SK-N-SH (cell line): ENCODE data around the gene THAP7. TPM values are rescaled to one million over a fixed set of nuclear protein-coding genes. Genes with fewer than 3 reads are reported as not detected.

Experiments used
- CTCF ChIA-PET: fragments of 300-600, 350-600 bp; formaldehyde crosslinking; extraction: SDS; loops from one replicate; lab custom pipeline; 2021; lab: Yijun Ruan, JAX
- POLR2A ChIA-PET: fragments of 350-600 bp; sonication (Branson Sonifier 250); formaldehyde crosslinking; extraction: SDS; loops from one replicate; lab custom pipeline; 2020; ENCODE audit warnings: antibody characterized with exemption, inconsistent platforms; lab: Yijun Ruan, JAX
- DNase-seq: peaks from one replicate; pipeline ENCODE4 v3.0.0; 2012
- H2AFZ ChIP-seq: fragments of 200-600 bp; sonication (generic); 2 replicates; pipeline ENCODE4 v1.8.1; 2016; ENCODE audit warnings: antibody characterized with exemption, mild to moderate bottlenecking, low read depth
- H3F3A ChIP-seq: fragments of 200-600 bp; sonication (generic); replicated peaks from 2 replicates; pipeline ENCODE3; 2016; ENCODE audit warnings: antibody characterized with exemption, mild to moderate bottlenecking; ENCODE audit not compliant: insufficient read depth
- H3K27ac ChIP-seq, 2 experiments: fragments of 200-500 bp in 1 of 2; fragments of 200-600 bp in 1 of 2; sonication (Bioruptor generic) in 1 of 2; sonication (generic), shearing (Covaris generic) in 1 of 2; 2 replicates each; pipeline versions ENCODE4 v1.5.1 to v1.6.1; 2014 to 2016; ENCODE audit warnings: low read depth in 2 of 2, inconsistent platforms in 1 of 2, low read length in 1 of 2, mild to moderate bottlenecking in 1 of 2, mixed read lengths in 1 of 2
- H3K27me3 ChIP-seq: fragments of 200-600 bp; sonication (generic), shearing (Covaris generic); 2 replicates; pipeline ENCODE4 v1.6.1; 2016; ENCODE audit warnings: mixed run types; ENCODE audit not compliant: insufficient read depth
- H3K36me3 ChIP-seq, 2 experiments: fragments of 200-500 bp in 1 of 2; fragments of 200-600 bp in 1 of 2; sonication (Bioruptor generic) in 1 of 2; sonication (generic) in 1 of 2; replicated peaks in 1 of 2; 2 replicates each; pipeline versions ENCODE3 to v1.5.1; 2014 to 2016; ENCODE audit warnings: low read length in 1 of 2, mild to moderate bottlenecking in 1 of 2; ENCODE audit not compliant: insufficient read depth in 2 of 2, control insufficient read depth in 1 of 2
- H3K4me1 ChIP-seq, 2 experiments: fragments of 200-500 bp in 1 of 2; fragments of 200-600 bp in 1 of 2; sonication (Bioruptor generic) in 1 of 2; sonication (generic), shearing (Covaris generic) in 1 of 2; 2 replicates each; pipeline versions ENCODE4 v1.5.1 to v1.6.1; 2014 to 2016; ENCODE audit warnings: low read depth in 1 of 2, low read length in 1 of 2, mixed run types in 1 of 2; ENCODE audit not compliant: insufficient read depth in 2 of 2, control insufficient read depth in 1 of 2
- H3K4me2 ChIP-seq: fragments of 200-600 bp; sonication (generic), shearing (Covaris generic); 2 replicates; pipeline ENCODE4 v1.6.1; 2017; ENCODE audit warnings: mixed run types
- H3K4me3 ChIP-seq, 2 experiments: fragments of 200-500 bp in 1 of 2; fragments of 200-600 bp in 1 of 2; sonication (Bioruptor generic) in 1 of 2; sonication (generic), shearing (Covaris generic) in 1 of 2; 2 replicates each; pipeline versions ENCODE4 v1.5.1 to v1.8.1; 2014 to 2016; ENCODE audit warnings: low read depth in 2 of 2, inconsistent platforms in 1 of 2, low read length in 1 of 2, mild to moderate bottlenecking in 1 of 2, mixed read lengths in 1 of 2, moderate library complexity in 1 of 2
- H3K79me2 ChIP-seq: fragments of 200-600 bp; sonication (generic); 2 replicates; pipeline ENCODE4 v1.8.1; 2017; ENCODE audit warnings: mild to moderate bottlenecking; ENCODE audit not compliant: insufficient read depth
- H3K9ac ChIP-seq: fragments of 200-600 bp; sonication (generic); 2 replicates; pipeline ENCODE4 v1.6.1; 2017; ENCODE audit warnings: mixed run types
- H3K9me2 ChIP-seq: fragments of 200-600 bp; sonication (generic); 2 replicates; pipeline ENCODE4 v1.6.1; 2017; ENCODE audit warnings: mixed run types
- H3K9me3 ChIP-seq: fragments of 200-600 bp; sonication (generic); 2 replicates; pipeline ENCODE4 v1.6.1; 2017; ENCODE audit warnings: mixed run types, mild to moderate bottlenecking, moderate library complexity
- H4K20me1 ChIP-seq: fragments of 200-600 bp; sonication (generic); 2 replicates; pipeline ENCODE4 v1.6.1; 2017; ENCODE audit warnings: mild to moderate bottlenecking, mixed run types; ENCODE audit not compliant: insufficient read depth
- CHD2 ChIP-seq: fragments of 150-350 bp; IDR thresholded peaks from 2 replicates; pipeline ENCODE4 v1.6.1; 2018; ENCODE audit warnings: low read length; ENCODE audit not compliant: partially characterized antibody
- ELF1 ChIP-seq: IDR thresholded peaks from 2 replicates; pipeline ENCODE4 v1.4.0; 2012
- EZH2phosphoT487 ChIP-seq: fragments of 200-600 bp; sonication (generic); IDR thresholded peaks from 2 replicates; pipeline ENCODE4 v1.6.1; 2017; ENCODE audit warnings: low read depth, mixed run types, mild to moderate bottlenecking, antibody characterized with exemption, moderate library complexity, borderline replicate concordance
- FOXJ3 ChIP-seq: sonication (generic); formaldehyde crosslinking; IDR thresholded peaks from 2 replicates; pipeline ENCODE4 v1.5.1; 2020; ENCODE audit warnings: mild to moderate bottlenecking, missing genetic modification reagents
- GATA2 ChIP-seq: sonication (generic); formaldehyde crosslinking; IDR thresholded peaks from 2 replicates; pipeline ENCODE4 v1.5.0; 2020; ENCODE audit warnings: mild to moderate bottlenecking, missing genetic modification reagents
- MEF2A ChIP-seq: IDR thresholded peaks from 2 replicates; pipeline ENCODE4 v1.4.0; 2012; ENCODE audit warnings: low read depth, borderline replicate concordance
- MXI1 ChIP-seq: IDR thresholded peaks from 2 replicates; pipeline ENCODE4 v1.6.1; 2012; ENCODE audit warnings: mild to moderate bottlenecking, low read depth, low read length, improper control_type of control experiment
- NFIC ChIP-seq: IDR thresholded peaks from 2 replicates; pipeline ENCODE4 v1.4.0; 2012; ENCODE audit warnings: borderline replicate concordance
- NRF1 ChIP-seq: IDR thresholded peaks from 2 replicates; pipeline ENCODE4 v1.6.1; 2012; ENCODE audit warnings: low read depth, mild to moderate bottlenecking, low read length
- RCOR1 ChIP-seq: fragments of 150-350 bp; IDR thresholded peaks from 2 replicates; pipeline ENCODE4 v1.6.1; 2017; ENCODE audit warnings: antibody characterized with exemption, low read length
- RXRA ChIP-seq: IDR thresholded peaks from 2 replicates; pipeline ENCODE4 v1.4.0; 2012; ENCODE audit warnings: low read depth, mild to moderate bottlenecking, borderline replicate concordance
- TAF1 ChIP-seq: IDR thresholded peaks from 2 replicates; pipeline ENCODE4 v1.6.1; 2012; ENCODE audit warnings: low read depth, mild to moderate bottlenecking, low read length, moderate library complexity, borderline replicate concordance
- WGBS: methylation state at CpG from one replicate; pipeline ENCODE4 v1.1.6; 2017; ENCODE audit warnings: low lambda C conversion rate; 5-methylcytosine and 5-hydroxymethylcytosine counted together
- polyA plus RNA-seq, 3 experiments: library from polyadenylated mRNA; depleted of rRNA; stranded (reverse); fragments of >200 nt; gene quantifications; 2 replicates each; pipeline ENCODE4 v1.2.3, GENCODE V29; 2012
- TF ChIP-seq, protein P1 (sequence below): IDR thresholded peaks from 2 replicates; pipeline ENCODE4 v1.4.0; 2012; ENCODE audit warnings: low read depth, borderline replicate concordance
- TF ChIP-seq, protein P2 (sequence below): IDR thresholded peaks from 2 replicates; pipeline ENCODE4 v1.4.0; 2012; ENCODE audit warnings: low read depth, borderline replicate concordance
- TF ChIP-seq, protein P3 (sequence below): IDR thresholded peaks from 2 replicates; pipeline ENCODE4; 2012

The THAP7 gene
- polyA plus RNA-seq, 1 of the 3 experiments (the other 2 are of a cell fraction) = 32.0 TPM

DNA sequence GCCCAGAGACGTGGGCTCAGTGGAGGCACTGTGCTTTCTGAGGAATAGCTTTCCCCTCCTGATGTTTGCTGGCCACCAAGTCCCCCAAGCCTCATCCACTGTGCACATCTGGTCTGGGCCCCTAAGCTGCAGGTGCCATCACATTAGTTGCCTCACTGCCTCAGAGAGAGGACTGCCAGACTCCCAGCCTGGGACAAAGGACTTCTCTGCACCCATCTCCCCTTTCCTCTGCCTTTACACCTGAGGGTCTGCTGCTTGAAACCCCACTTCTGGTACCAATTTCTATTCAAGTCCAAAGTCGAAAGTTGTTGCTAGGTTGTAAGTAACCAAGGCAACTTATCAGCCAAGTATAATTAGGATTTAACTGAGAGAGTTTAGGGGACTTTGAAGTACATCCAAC, 23.5 kb downstream of the THAP7 start:
- no peak for TF ChIP-seq TAF1
- TF ChIP-seq RCOR1 = no peak
- TF ChIP-seq EZH2phosphoT487 = no peak
- no peak for TF ChIP-seq RXRA
- no peak for TF ChIP-seq GATA2 (CRISPR knock-in tag)
- no peak for TF ChIP-seq MXI1
- no peak for TF ChIP-seq MEF2A
- TF ChIP-seq CHD2 = no peak
- TF ChIP-seq NFIC = no peak
- TF ChIP-seq, protein P1, sequence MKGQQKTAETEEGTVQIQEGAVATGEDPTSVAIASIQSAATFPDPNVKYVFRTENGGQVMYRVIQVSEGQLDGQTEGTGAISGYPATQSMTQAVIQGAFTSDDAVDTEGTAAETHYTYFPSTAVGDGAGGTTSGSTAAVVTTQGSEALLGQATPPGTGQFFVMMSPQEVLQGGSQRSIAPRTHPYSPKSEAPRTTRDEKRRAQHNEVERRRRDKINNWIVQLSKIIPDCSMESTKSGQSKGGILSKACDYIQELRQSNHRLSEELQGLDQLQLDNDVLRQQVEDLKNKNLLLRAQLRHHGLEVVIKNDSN = no peak
- TF ChIP-seq, protein P2, sequence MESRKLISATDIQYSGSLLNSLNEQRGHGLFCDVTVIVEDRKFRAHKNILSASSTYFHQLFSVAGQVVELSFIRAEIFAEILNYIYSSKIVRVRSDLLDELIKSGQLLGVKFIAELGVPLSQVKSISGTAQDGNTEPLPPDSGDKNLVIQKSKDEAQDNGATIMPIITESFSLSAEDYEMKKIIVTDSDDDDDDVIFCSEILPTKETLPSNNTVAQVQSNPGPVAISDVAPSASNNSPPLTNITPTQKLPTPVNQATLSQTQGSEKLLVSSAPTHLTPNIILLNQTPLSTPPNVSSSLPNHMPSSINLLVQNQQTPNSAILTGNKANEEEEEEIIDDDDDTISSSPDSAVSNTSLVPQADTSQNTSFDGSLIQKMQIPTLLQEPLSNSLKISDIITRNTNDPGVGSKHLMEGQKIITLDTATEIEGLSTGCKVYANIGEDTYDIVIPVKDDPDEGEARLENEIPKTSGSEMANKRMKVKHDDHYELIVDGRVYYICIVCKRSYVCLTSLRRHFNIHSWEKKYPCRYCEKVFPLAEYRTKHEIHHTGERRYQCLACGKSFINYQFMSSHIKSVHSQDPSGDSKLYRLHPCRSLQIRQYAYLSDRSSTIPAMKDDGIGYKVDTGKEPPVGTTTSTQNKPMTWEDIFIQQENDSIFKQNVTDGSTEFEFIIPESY = no peak
- no peak for TF ChIP-seq FOXJ3 (CRISPR knock-in tag)
- no peak for TF ChIP-seq ELF1
- TF ChIP-seq, protein P3, sequence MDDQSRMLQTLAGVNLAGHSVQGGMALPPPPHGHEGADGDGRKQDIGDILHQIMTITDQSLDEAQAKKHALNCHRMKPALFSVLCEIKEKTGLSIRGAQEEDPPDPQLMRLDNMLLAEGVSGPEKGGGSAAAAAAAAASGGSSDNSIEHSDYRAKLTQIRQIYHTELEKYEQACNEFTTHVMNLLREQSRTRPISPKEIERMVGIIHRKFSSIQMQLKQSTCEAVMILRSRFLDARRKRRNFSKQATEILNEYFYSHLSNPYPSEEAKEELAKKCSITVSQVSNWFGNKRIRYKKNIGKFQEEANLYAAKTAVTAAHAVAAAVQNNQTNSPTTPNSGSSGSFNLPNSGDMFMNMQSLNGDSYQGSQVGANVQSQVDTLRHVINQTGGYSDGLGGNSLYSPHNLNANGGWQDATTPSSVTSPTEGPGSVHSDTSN = no peak
- TF ChIP-seq NRF1 = no peak
- CTCF ChIA-PET = interaction anchor here (0.8 to 1.0 kb wide), 2 partner anchors 9 to 61 kb away, joined by 3 read pairs; partner anchors contain the start of gene CRKL
- Histone ChIP-seq H3K36me3 (no peaks in the 10 kb centered on the region), H3K27ac (no peak overlapping the region), H4K20me1 (no peaks in the 10 kb centered on the region), H3K9me2 (no peaks in the 10 kb centered on the region), H3K4me3 (no peak overlapping the region), H2AFZ (no peak overlapping the region), H3K79me2 (peaks cover 13% of the 10 kb centered on the region), H3K9me3 (no peaks in the 10 kb centered on the region), H3K4me2 (no peak overlapping the region), H3F3A (no peaks in the 10 kb centered on the region), H3K27me3 (no peaks in the 10 kb centered on the region), H3K9ac (no peak overlapping the region), H3K4me1 (peaks cover 3 to 23% of the 10 kb centered on the region in 2 experiments; a peak in 2 of 4 replicates)
- POLR2A ChIA-PET = no interaction called here
- 30% methylated on average over 2 of the region's 2 CpGs for WGBS
- DNase-seq = no peak
